Measurements from ENCODE around the gene CEACAM6.

DNA sequence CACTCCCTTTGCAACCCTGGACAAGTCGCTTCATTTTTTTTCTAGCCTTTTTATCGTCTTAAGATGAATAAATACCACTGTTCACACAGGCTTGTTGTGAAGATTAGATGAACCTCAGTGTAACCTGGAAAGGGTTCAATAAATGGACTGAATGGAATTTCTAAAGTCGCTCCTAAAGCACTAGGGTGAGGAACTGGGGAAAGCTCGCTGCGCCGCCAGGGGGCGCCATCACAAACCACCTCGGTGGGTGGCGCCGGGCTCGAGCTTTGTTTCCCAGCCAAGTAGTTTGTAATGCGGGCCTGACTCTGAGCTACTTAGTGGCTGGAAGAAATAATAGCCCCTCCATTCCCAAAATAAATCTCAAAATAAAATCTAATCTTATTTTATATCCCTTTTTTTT lies 2.2 kb upstream of the CEACAM6 start:
- no peak for TF ChIP-seq RFX5 (IDR thresholded peaks at IDR 0.05; ENCODE audit: low read length)
- peak; percentile 72 for TF ChIP-seq CTCF (IDR thresholded peaks at IDR 0.05)
- no peak for TF ChIP-seq RXRA (IDR thresholded peaks at IDR 0.05; ENCODE audit: borderline replicate concordance, low read depth)
- TF ChIP-seq MAX (IDR thresholded peaks at IDR 0.05; ENCODE audit: low read depth), result no peak
- no peak for TF ChIP-seq GATA2 (CRISPR knock-in tag; IDR thresholded peaks at IDR 0.05)
- TF ChIP-seq EP300 (IDR thresholded peaks at IDR 0.05; ENCODE audit: borderline replicate concordance in 1 of 2, low read depth in 1 of 2, low read length in 1 of 2), result no peak
- TF ChIP-seq USF2 (IDR thresholded peaks at IDR 0.05; ENCODE audit: borderline replicate concordance, low read depth, low read length), result no peak
- TF ChIP-seq SMC3 (IDR thresholded peaks at IDR 0.05; ENCODE audit: low read depth, low read length), result peak; percentile 23
- TF ChIP-seq POLR2AphosphoS5 (IDR thresholded peaks at IDR 0.05; ENCODE audit: low read depth, low read length), result no peak
- TF ChIP-seq, protein P1, sequence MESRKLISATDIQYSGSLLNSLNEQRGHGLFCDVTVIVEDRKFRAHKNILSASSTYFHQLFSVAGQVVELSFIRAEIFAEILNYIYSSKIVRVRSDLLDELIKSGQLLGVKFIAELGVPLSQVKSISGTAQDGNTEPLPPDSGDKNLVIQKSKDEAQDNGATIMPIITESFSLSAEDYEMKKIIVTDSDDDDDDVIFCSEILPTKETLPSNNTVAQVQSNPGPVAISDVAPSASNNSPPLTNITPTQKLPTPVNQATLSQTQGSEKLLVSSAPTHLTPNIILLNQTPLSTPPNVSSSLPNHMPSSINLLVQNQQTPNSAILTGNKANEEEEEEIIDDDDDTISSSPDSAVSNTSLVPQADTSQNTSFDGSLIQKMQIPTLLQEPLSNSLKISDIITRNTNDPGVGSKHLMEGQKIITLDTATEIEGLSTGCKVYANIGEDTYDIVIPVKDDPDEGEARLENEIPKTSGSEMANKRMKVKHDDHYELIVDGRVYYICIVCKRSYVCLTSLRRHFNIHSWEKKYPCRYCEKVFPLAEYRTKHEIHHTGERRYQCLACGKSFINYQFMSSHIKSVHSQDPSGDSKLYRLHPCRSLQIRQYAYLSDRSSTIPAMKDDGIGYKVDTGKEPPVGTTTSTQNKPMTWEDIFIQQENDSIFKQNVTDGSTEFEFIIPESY (IDR thresholded peaks at IDR 0.05; ENCODE audit: borderline replicate concordance, low read depth), result no peak
- no peak for TF ChIP-seq MXI1 (IDR thresholded peaks at IDR 0.05; ENCODE audit: low read depth, low read length)

Data from SK-N-SH (cell line).